ENCODE measurements around the gene SLC36A1. TPM values are rescaled to one million over a fixed set of nuclear protein-coding genes. Genes with fewer than 3 reads are reported as not detected.

Gene SLC36A1
- total RNA-seq, 2 donors from 2014 or later = 5.9 to 8.1 TPM

DNA sequence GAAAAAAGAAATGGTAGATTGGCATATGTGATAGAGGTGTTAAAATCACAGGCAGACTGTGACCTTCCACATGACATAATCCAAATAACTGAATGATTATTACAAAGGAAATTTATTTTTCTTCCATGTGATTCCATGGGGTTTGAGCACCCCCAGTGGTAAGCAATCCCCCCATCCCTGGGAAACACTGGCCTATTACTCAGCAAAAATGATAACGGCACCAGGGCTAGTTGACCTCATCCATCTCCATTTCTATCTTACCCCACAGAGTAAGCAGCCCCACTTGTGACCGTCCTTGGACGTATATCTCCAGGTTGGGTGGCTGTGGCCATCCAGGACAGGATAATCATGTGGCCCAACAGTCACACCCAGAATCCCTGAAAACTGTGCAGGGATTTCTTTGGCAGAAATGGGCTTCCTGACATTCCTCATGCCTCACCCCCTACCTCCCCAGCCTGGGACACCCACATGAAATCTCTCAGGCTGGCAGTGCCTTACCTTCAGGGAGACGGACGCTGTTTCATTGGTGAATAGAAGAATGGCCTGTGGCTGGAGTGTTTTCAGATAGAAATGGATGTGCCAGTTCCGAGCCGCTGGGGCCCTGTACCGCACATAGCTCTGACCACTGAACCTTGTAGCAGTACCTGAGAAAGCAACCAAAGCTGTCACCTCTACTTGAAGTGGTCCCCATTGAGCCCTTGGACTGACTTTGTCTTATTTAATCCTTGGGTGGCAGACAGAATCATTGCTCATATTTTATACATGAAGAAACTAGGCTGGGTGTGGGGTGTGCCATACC, 69.9 kb downstream of the SLC36A1 start:
- intact Hi-C loops (cut with DNase I) = no loop called here
- DNase-seq = no peak
- ATAC-seq = no peak

DNA sequence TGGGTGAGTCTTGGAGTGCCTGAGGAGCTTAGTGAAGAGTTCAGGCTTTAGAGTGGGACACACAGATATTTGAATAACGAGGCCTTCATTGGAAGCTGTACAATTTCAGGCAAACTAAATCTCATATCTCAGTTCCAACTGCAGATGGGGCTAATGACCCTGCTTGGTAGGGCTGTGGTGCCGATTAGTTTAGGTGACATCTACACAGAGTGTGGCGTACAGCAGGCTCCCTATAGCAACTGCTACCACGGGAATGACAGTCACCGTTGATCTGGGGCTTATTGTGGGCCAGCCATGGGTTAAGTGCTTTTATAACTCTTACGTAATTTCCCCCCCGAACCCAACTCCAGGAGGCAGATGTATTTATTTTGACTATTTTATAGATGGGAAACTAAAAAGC, 72.9 kb downstream of the SLC36A1 start:
- DNase-seq (no peak), ATAC-seq (peak; percentile 54 to 77)
- intact Hi-C loops (cut with DNase I) = loop anchor here (1.0 to 5.0 kb wide), 2 partner anchors 132 kb away; no protein-coding TSS in a partner anchor

- no peak for DNase-seq
- intact Hi-C loops (cut with DNase I) = loop anchor here in 1 of 2 donors (5.0 kb wide), 1 partner anchor 130 kb away; no protein-coding TSS in a partner anchor
- no peak for ATAC-seq
Measured at GRCh38 chr5:151522226-151522625, 74.8 kb downstream of the SLC36A1 start.

DNA sequence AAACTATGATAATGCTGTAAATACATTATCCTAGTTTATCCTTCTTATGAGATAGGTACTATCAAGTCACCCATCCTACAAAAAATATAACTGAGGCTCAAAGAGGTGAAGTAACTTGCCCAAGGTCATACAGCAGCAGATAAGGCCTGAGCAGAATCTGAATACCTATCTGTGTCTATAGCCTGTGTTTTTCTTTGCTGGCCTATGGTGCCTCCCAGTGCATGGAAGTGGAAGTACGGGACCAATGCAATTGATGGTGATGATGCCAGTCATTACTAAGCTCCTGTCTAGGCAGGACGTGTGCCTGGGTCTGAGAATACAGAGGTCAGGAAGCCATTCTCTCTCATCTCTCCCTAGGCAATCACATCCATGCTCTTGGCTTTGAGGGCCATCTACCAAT, 75.9 kb downstream of the SLC36A1 start:
- peak in 1 of 2 donors; percentile 59 for ATAC-seq
- DNase-seq = no peak
- intact Hi-C loops (cut with DNase I) = loop anchor here in 1 of 2 donors (5.0 kb wide), 1 partner anchor 129 kb away; no protein-coding TSS in a partner anchor

- intact Hi-C loops (cut with DNase I) = no loop called here
- no peak for DNase-seq
- ATAC-seq = no peak
Measured at GRCh38 chr5:151528153-151528552, 80.8 kb downstream of the SLC36A1 start.

GRCh38 chr5:151528996-151529395, 81.6 kb downstream of the SLC36A1 start:
- intact Hi-C loops (cut with DNase I) = no loop called here
- ATAC-seq = no peak
- no peak for DNase-seq

GRCh38 chr5:151531581-151531980, 84.2 kb downstream of the SLC36A1 start:
- intact Hi-C loops (cut with DNase I) = no loop called here
- no peak for DNase-seq
- ATAC-seq = no peak

DNA sequence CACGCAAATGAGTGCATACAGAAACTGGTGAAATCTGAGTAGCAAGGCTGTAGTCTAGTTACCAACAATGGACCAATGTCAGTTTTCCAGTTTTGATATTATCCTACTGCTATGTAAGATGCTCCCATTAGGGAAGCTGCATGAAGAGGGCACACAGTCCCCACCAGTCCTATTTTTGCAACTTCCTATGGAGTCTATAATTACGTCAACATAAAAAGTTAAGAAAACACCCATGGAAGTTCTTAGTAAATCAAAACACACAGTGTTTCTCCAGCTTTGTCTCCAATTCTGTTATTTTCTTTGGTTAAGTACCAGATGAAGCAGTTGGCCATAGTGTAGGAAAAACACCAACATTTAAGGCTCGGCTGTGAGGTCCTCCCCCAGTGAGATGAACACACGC, 85.0 kb downstream of the SLC36A1 start:
- no peak for ATAC-seq
- intact Hi-C loops (cut with DNase I) = no loop called here
- DNase-seq = no peak

DNA sequence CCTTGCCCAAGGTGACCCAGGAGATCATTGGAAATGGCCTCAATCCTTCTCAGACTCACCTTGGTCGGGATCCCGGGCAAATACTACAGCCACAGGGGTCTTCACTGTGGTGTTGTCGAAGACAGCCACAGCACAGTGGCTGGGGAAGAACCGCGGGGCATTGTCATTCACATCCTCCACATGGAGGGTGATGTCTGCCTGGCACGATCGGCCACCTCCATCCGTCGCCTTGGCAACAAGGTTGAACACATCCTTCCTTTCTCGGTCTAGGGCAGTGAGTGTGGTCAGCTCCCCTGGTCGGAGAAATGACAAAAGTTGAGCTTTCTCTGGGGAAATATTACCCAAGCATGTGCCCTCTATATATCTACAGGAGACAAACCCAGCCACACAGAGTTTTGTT, 86.9 kb downstream of the SLC36A1 start:
- intact Hi-C loops (cut with DNase I) = no loop called here
- ATAC-seq = no peak
- no peak for DNase-seq

DNA sequence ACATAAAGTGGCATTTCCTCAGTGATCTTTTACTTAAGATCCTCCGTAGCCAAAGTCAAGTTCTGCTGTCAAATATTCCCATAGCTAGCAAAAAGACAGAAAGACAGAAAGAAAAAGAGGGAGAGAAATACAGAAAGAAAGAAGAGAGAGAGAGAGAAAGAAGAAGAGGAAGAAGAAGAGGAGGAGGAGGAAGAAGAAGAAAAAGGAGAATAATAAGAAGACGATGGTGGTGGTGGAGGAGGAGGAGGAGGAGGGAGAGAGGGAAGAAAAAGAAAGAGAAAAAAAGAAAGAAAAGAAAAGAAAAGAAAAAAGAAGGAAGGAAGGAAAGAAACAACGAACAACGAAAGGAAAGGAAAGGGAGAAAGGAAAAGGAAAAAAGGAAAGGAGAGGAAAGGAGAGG, 89.6 kb downstream of the SLC36A1 start:
- ATAC-seq (no peak), DNase-seq (no peak)
- intact Hi-C loops (cut with DNase I) = no loop called here

GRCh38 chr5:151541571-151541970, 94.2 kb downstream of the SLC36A1 start:
- no peak for DNase-seq
- no peak for ATAC-seq
- intact Hi-C loops (cut with DNase I) = no loop called here

Small RNA genes within 50 kb of the gene (microRNA-seq; reads per million reads assigned to microRNA genes)
- gene MIR6499 = 0 reads per million in 2 donors

Other genes starting within 250 kb of the SLC36A1 start
- gene CCDC69, start 223.5 kb upstream of the SLC36A1 start, total RNA-seq = 100 to 1,000 TPM; 148 to 161 TPM
- 10 to 100 TPM; 29.9 to 33.1 TPM for gene GM2A, start 194.4 kb upstream of the SLC36A1 start, total RNA-seq
- gene SLC36A3, start 143.8 kb upstream of the SLC36A1 start, total RNA-seq = not detected
- gene SLC36A2, start 100.0 kb upstream of the SLC36A1 start, total RNA-seq = under 1 TPM in 1 of 2 donors, not detected in 1; 0.29 TPM
- gene FAT2, start 143.7 kb downstream of the SLC36A1 start, total RNA-seq = under 1 TPM; 0.18 to 0.44 TPM
- 1,000 to 10,000 TPM in 1 of 2 donors, 100 to 1,000 TPM in 1; 807 to 1,125 TPM for gene SPARC, start 239.3 kb downstream of the SLC36A1 start, total RNA-seq